Measurements from ENCODE around the gene ME1. TPM values are rescaled to one million over a fixed set of nuclear protein-coding genes. Genes with fewer than 3 reads are reported as not detected.

Gene ME1
- total RNA-seq, 1 experiment from 2014 or later = 17.8 TPM

GRCh38 chr6:83168556-83168955 lies 262.3 kb downstream of the ME1 start:
- Mint-ChIP-seq H3K36me3 (ENCODE audit: insufficient read depth, unreplicated experiment) (peaks cover 88% of the 10 kb centered on the region), H3K4me3 (ENCODE audit: unreplicated experiment) (no peak overlapping the region), H3K9me3 (ENCODE audit: unreplicated experiment) (no peaks in the 10 kb centered on the region), H3K4me1 (ENCODE audit: insufficient read depth, unreplicated experiment) (no peaks in the 10 kb centered on the region), H3K27ac (ENCODE audit: low read depth, unreplicated experiment) (no peak overlapping the region), H3K27me3 (ENCODE audit: insufficient read depth, unreplicated experiment) (no peaks in the 10 kb centered on the region)
- intact Hi-C loops (cut with micrococcal nuclease) = no loop called here
- no peak for TF ChIP-seq CTCF (IDR thresholded peaks at IDR 0.05; ENCODE audit: unreplicated experiment)
- BruUV-seq (replicated peaks) = no TSS peak
- DNase-seq (ENCODE audit: unreplicated experiment) = no peak
- ChIA-PET CTCF (interaction anchor here (2.7 kb wide), 1 partner anchor 102 kb away, joined by 21 read pairs; the partner anchor contains the start of genes DOP1A and UBE3D), POLR2A (no interaction called here)

- Mint-ChIP-seq H3K27ac (ENCODE audit: low read depth, unreplicated experiment) (no peak overlapping the region), H3K36me3 (ENCODE audit: insufficient read depth, unreplicated experiment) (peaks cover 87% of the 10 kb centered on the region), H3K4me3 (ENCODE audit: unreplicated experiment) (no peak overlapping the region), H3K27me3 (ENCODE audit: insufficient read depth, unreplicated experiment) (no peaks in the 10 kb centered on the region), H3K4me1 (ENCODE audit: insufficient read depth, unreplicated experiment) (no peaks in the 10 kb centered on the region), H3K9me3 (ENCODE audit: unreplicated experiment) (no peaks in the 10 kb centered on the region)
- ChIA-PET POLR2A (no interaction called here), CTCF (interaction anchor here (0.5 to 2.7 kb wide), 5 partner anchors 9 to 102 kb away, joined by 3 to 21 read pairs (median 3); partner anchors contain the start of genes DOP1A and UBE3D)
- intact Hi-C loops (cut with micrococcal nuclease) = no loop called here
- TF ChIP-seq CTCF (IDR thresholded peaks at IDR 0.05; ENCODE audit: unreplicated experiment) = no peak
- no peak for DNase-seq (ENCODE audit: unreplicated experiment)
- BruUV-seq (replicated peaks) = no TSS peak
Measured at GRCh38 chr6:83167726-83168278, 263.0 kb downstream of the ME1 start.

Other genes with a start within 250 kb of the ME1 start
- 117 and 150 TPM in 2 replicates for gene PGM3, start 237.8 kb downstream of the ME1 start, total RNA-seq (2022)
- gene RWDD2A, start 237.7 kb downstream of the ME1 start, total RNA-seq (2022) = 6.5 and 7.5 TPM in 2 replicates
- not detected in 2 replicates for gene PRSS35, start 81.5 kb upstream of the ME1 start, total RNA-seq (2022)